ENCODE data around the gene DCLK3. TPM values are rescaled to one million over a fixed set of nuclear protein-coding genes. Genes with fewer than 3 reads are reported as not detected.

DCLK3 gene
- total RNA-seq, 3 donors from 2014 or later (not counting 1 experiment from before 2014, with no cell fraction given) = not detected

DNA sequence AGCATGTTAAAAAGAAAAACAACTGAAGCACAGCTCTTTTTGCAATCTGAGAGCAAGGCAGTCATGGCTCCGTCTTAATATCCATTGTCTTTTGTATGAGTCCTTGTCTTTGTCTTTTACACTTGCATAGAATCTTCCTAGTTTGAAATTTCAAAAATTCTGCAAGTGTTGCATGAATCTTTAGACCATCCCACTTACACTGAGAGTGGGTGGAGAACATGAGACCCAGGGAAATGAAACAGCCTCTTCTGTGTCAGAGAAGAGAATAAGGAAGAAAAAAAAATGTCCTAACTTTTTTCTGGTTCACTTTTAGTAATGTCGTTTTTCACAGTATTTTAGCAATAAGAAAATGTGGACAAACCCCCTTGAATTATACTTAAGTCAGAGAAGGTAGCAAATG is 12.1 kb upstream of the DCLK3 start:
- Histone ChIP-seq H3K27ac (ENCODE audit: low read length) (no peak overlapping the region), H3K4me3 (ENCODE audit: low read length) (no peak overlapping the region), H3K36me3 (ENCODE audit: control insufficient read depth, insufficient read depth, low read length) (no peaks in the 10 kb centered on the region), H3K27me3 (ENCODE audit: control insufficient read depth, insufficient read depth, low read length) (no peaks in the 10 kb centered on the region), H3K4me1 (ENCODE audit: control insufficient read depth, insufficient read depth, low read length) (no peaks in the 10 kb centered on the region), H3K9me3 (ENCODE audit: control insufficient read depth, insufficient read depth, low read length) (no peaks in the 10 kb centered on the region)
- Mint-ChIP-seq H3K9me3 (no peaks in the 10 kb centered on the region), H3K4me1 (no peaks in the 10 kb centered on the region), H3K36me3 (no peaks in the 10 kb centered on the region), H3K4me3 (no peak overlapping the region), H3K27ac (no peak overlapping the region), H3K27me3 (ENCODE audit: low read depth in 2 of 2) (peaks cover 11 to 55% of the 10 kb centered on the region in 2 donors)
- intact Hi-C loops (cut with micrococcal nuclease) = no loop called here
- ATAC-seq = no peak
- 80% methylated on average over 1 of the region's 2 CpGs for WGBS (ENCODE audit: insufficient coverage)
- TF ChIP-seq, protein P1, sequence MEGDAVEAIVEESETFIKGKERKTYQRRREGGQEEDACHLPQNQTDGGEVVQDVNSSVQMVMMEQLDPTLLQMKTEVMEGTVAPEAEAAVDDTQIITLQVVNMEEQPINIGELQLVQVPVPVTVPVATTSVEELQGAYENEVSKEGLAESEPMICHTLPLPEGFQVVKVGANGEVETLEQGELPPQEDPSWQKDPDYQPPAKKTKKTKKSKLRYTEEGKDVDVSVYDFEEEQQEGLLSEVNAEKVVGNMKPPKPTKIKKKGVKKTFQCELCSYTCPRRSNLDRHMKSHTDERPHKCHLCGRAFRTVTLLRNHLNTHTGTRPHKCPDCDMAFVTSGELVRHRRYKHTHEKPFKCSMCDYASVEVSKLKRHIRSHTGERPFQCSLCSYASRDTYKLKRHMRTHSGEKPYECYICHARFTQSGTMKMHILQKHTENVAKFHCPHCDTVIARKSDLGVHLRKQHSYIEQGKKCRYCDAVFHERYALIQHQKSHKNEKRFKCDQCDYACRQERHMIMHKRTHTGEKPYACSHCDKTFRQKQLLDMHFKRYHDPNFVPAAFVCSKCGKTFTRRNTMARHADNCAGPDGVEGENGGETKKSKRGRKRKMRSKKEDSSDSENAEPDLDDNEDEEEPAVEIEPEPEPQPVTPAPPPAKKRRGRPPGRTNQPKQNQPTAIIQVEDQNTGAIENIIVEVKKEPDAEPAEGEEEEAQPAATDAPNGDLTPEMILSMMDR (IDR thresholded peaks at IDR 0.05) = no peak
- DNase-seq = no peak

DNA sequence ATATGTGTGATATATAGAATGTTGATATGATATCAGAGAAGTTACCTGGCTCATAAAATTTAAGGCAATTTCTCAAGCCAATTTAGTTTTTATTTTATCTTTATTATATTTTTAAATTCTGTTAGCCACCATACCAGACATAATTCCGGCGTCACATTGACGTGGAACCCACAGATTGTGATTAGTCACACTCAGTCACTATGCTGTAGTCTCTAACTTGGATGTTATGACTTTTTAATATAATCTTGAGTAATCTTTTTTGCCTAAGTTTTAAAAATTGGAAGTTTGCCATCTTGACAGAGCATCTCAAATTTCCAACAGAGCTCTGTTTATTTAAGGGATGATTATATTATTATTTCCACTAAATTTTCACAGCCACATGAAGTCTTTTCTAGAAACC is 9.7 kb upstream of the DCLK3 start:
- no peak overlapping the region for H3K27ac ChIP-seq (ENCODE audit: low read length)
- no peaks in the 10 kb centered on the region for H3K27me3 ChIP-seq (ENCODE audit: control insufficient read depth, insufficient read depth, low read length)
- TF ChIP-seq, protein P1 (IDR thresholded peaks at IDR 0.05) = no peak
- WGBS (ENCODE audit: insufficient coverage) = no CpG with 5 or more reads among the region's 3 CpGs
- intact Hi-C loops (cut with micrococcal nuclease) = no loop called here
- H3K4me1 ChIP-seq (ENCODE audit: control insufficient read depth, insufficient read depth, low read length) = no peaks in the 10 kb centered on the region
- no peaks in the 10 kb centered on the region for H3K36me3 Mint-ChIP-seq
- H3K27ac Mint-ChIP-seq = no peak overlapping the region
- H3K27me3 Mint-ChIP-seq (ENCODE audit: low read depth in 2 of 2) = peaks cover 17 to 56% of the 10 kb centered on the region in 2 donors
- DNase-seq (no peak), ATAC-seq (no peak)
- H3K4me1 Mint-ChIP-seq = no peaks in the 10 kb centered on the region
- no peak overlapping the region for H3K4me3 Mint-ChIP-seq
- H3K9me3 Mint-ChIP-seq = no peaks in the 10 kb centered on the region
- H3K9me3 ChIP-seq (ENCODE audit: control insufficient read depth, insufficient read depth, low read length) = no peaks in the 10 kb centered on the region
- no peaks in the 10 kb centered on the region for H3K36me3 ChIP-seq (ENCODE audit: control insufficient read depth, insufficient read depth, low read length)
- H3K4me3 ChIP-seq (ENCODE audit: low read length) = no peak overlapping the region

DNA sequence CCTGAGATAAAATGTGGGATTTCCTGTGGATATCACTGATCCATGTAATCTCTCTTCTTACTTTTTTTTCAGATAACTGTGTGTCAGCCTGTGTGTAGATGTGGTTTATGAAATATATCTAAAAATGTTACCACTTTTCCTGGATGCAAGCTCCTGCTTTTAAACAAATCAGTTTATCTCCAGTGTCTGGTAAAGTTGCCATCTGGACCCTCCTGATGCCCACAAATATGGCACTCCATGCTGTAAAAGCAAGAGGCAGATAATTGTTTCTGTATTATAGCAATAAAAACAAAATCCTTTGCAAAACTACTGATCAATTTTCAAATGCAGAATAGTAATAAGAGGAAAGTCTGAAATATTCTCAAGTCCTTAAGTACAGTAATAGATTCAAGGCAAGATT is 7.6 kb upstream of the DCLK3 start:
- H3K36me3 ChIP-seq (ENCODE audit: control insufficient read depth, insufficient read depth, low read length) = no peaks in the 10 kb centered on the region
- no peaks in the 10 kb centered on the region for H3K9me3 ChIP-seq (ENCODE audit: control insufficient read depth, insufficient read depth, low read length)
- H3K27ac ChIP-seq (ENCODE audit: low read length) = no peak overlapping the region
- peaks cover 37 to 66% of the 10 kb centered on the region in 2 donors for H3K27me3 Mint-ChIP-seq (ENCODE audit: low read depth in 2 of 2)
- no peak overlapping the region for H3K27ac Mint-ChIP-seq
- H3K27me3 ChIP-seq (ENCODE audit: control insufficient read depth, insufficient read depth, low read length) = no peaks in the 10 kb centered on the region
- intact Hi-C loops (cut with micrococcal nuclease) = no loop called here
- no peak for ATAC-seq
- no peaks in the 10 kb centered on the region for H3K9me3 Mint-ChIP-seq
- H3K4me3 ChIP-seq (ENCODE audit: low read length) = no peak overlapping the region
- H3K36me3 Mint-ChIP-seq = no peaks in the 10 kb centered on the region
- H3K4me1 Mint-ChIP-seq = no peaks in the 10 kb centered on the region
- TF ChIP-seq, protein P1 (IDR thresholded peaks at IDR 0.05) = no peak
- no peaks in the 10 kb centered on the region for H3K4me1 ChIP-seq (ENCODE audit: control insufficient read depth, insufficient read depth, low read length)
- DNase-seq = no peak
- no peak overlapping the region for H3K4me3 Mint-ChIP-seq

DNA sequence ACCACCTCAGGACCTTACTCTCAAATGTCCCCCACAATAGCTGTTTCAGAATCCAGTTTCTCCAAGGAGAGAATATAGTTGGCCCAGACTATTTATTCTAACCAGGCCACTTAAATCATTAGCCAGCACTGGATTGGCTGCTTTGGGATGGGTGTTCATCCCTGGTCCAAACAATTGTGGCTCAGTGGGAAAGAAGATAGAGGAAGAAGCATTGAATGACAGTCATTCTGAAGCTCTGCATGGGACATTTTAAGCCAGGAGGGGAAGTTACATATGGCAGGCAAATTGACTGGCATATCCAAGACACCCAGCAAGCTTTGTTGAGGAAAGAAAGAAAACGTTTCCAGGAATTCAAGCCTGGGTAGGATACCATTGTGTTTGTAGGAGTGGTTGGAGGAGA is 5.6 kb upstream of the DCLK3 start:
- no peak for ATAC-seq
- TF ChIP-seq, protein P1 (IDR thresholded peaks at IDR 0.05) = no peak
- no peaks in the 10 kb centered on the region for H3K9me3 ChIP-seq (ENCODE audit: control insufficient read depth, insufficient read depth, low read length)
- H3K27me3 ChIP-seq (ENCODE audit: control insufficient read depth, insufficient read depth, low read length) = no peaks in the 10 kb centered on the region
- Mint-ChIP-seq H3K27ac (no peak overlapping the region), H3K27me3 (ENCODE audit: low read depth in 2 of 2) (peaks cover 46 to 70% of the 10 kb centered on the region in 2 donors), H3K4me1 (peaks cover under 1 to 4% of the 10 kb centered on the region in 2 donors), H3K36me3 (no peaks in the 10 kb centered on the region), H3K4me3 (no peak overlapping the region), H3K9me3 (no peaks in the 10 kb centered on the region)
- H3K27ac ChIP-seq (ENCODE audit: low read length) = no peak overlapping the region
- WGBS (ENCODE audit: insufficient coverage) = 59% methylated on average over 1 of the region's 1 CpG
- H3K4me3 ChIP-seq (ENCODE audit: low read length) = no peak overlapping the region
- H3K4me1 ChIP-seq (ENCODE audit: control insufficient read depth, insufficient read depth, low read length) = no peaks in the 10 kb centered on the region
- DNase-seq = no peak
- no peaks in the 10 kb centered on the region for H3K36me3 ChIP-seq (ENCODE audit: control insufficient read depth, insufficient read depth, low read length)
- intact Hi-C loops (cut with micrococcal nuclease) = no loop called here
